IPS-15b (cell line): ENCODE results near the gene EMC6.

Experiments used
- H3K27me3 ChIP-seq: one replicate; pipeline ENCODE4 v1.6.1; 2013; ENCODE audit warnings: low read length; ENCODE audit not compliant: control insufficient read depth, insufficient read depth
- H3K36me3 ChIP-seq: one replicate; pipeline ENCODE4 v1.6.1; 2013; ENCODE audit warnings: low read length; ENCODE audit not compliant: control insufficient read depth, insufficient read depth
- H3K4me1 ChIP-seq: one replicate; pipeline ENCODE4 v1.6.1; 2013; ENCODE audit warnings: mild to moderate bottlenecking, low read length; ENCODE audit not compliant: control insufficient read depth, insufficient read depth
- H3K4me3 ChIP-seq: one replicate; pipeline ENCODE4 v1.5.1; 2013; ENCODE audit warnings: low read depth, low read length
- H3K9ac ChIP-seq: one replicate; pipeline ENCODE4 v1.6.1; 2013; ENCODE audit warnings: low read depth, mild to moderate bottlenecking, low read length
- H3K9me3 ChIP-seq: one replicate; pipeline ENCODE4 v1.6.1; 2013; ENCODE audit warnings: mild to moderate bottlenecking, low read length; ENCODE audit not compliant: control insufficient read depth, insufficient read depth

Gene EMC6

GRCh38 chr17:3672571-3672970 is 4.0 kb downstream of the EMC6 start:
- Histone ChIP-seq H3K9me3 (no peaks in the 10 kb centered on the region), H3K27me3 (no peaks in the 10 kb centered on the region), H3K4me3 (no peak overlapping the region), H3K9ac (no peak overlapping the region), H3K4me1 (peaks cover 2% of the 10 kb centered on the region), H3K36me3 (no peaks in the 10 kb centered on the region)

- H3K4me1 ChIP-seq, result peaks cover 2% of the 10 kb centered on the region
- H3K27me3 ChIP-seq, result no peaks in the 10 kb centered on the region
- no peak overlapping the region for H3K9ac ChIP-seq
- no peaks in the 10 kb centered on the region for H3K36me3 ChIP-seq
- H3K4me3 ChIP-seq, result no peak overlapping the region
- no peaks in the 10 kb centered on the region for H3K9me3 ChIP-seq
These were observed 7.3 kb downstream of the EMC6 start for GRCh38 chr17:3675886-3676285.

- H3K27me3 ChIP-seq, result no peaks in the 10 kb centered on the region
These were observed 9.6 kb downstream of the EMC6 start for GRCh38 chr17:3678095-3678820.

GRCh38 chr17:3678821-3679530 is 10.4 kb downstream of the EMC6 start:
- no peak overlapping the region for H3K9ac ChIP-seq
- H3K36me3 ChIP-seq, result no peaks in the 10 kb centered on the region
- no peaks in the 10 kb centered on the region for H3K9me3 ChIP-seq

More at GRCh38 chr17:3678095-3678820, 9.6 kb downstream of the EMC6 start:
- Histone ChIP-seq H3K4me1 (peaks cover 2% of the 10 kb centered on the region), H3K9me3 (no peaks in the 10 kb centered on the region), H3K4me3 (no peak overlapping the region), H3K9ac (no peak overlapping the region), H3K36me3 (no peaks in the 10 kb centered on the region)

GRCh38 chr17:3679531-3680126 is 11.0 kb downstream of the EMC6 start:
- H3K4me3 ChIP-seq, result no peak overlapping the region
- no peak overlapping the region for H3K9ac ChIP-seq
- H3K36me3 ChIP-seq, result no peaks in the 10 kb centered on the region
- H3K9me3 ChIP-seq, result no peaks in the 10 kb centered on the region
- H3K27me3 ChIP-seq, result no peaks in the 10 kb centered on the region
- H3K4me1 ChIP-seq, result no peaks in the 10 kb centered on the region

More at GRCh38 chr17:3678821-3679530, 10.4 kb downstream of the EMC6 start:
- no peaks in the 10 kb centered on the region for H3K27me3 ChIP-seq
- H3K4me1 ChIP-seq, result no peaks in the 10 kb centered on the region
- no peak overlapping the region for H3K4me3 ChIP-seq

GRCh38 chr17:3681057-3681456 is 12.4 kb downstream of the EMC6 start:
- no peak overlapping the region for H3K4me3 ChIP-seq
- H3K9me3 ChIP-seq, result no peaks in the 10 kb centered on the region
- H3K9ac ChIP-seq, result no peak overlapping the region

GRCh38 chr17:3681565-3681964 is 13.0 kb downstream of the EMC6 start:
- H3K4me1 ChIP-seq, result no peaks in the 10 kb centered on the region
- H3K4me3 ChIP-seq, result no peak overlapping the region
- H3K9me3 ChIP-seq, result no peaks in the 10 kb centered on the region
- no peak overlapping the region for H3K9ac ChIP-seq
- no peaks in the 10 kb centered on the region for H3K27me3 ChIP-seq
- no peaks in the 10 kb centered on the region for H3K36me3 ChIP-seq

More at GRCh38 chr17:3681057-3681456, 12.4 kb downstream of the EMC6 start:
- H3K27me3 ChIP-seq, result no peaks in the 10 kb centered on the region
- no peaks in the 10 kb centered on the region for H3K36me3 ChIP-seq
- no peaks in the 10 kb centered on the region for H3K4me1 ChIP-seq

GRCh38 chr17:3682033-3682432 is 13.4 kb downstream of the EMC6 start:
- no peak overlapping the region for H3K9ac ChIP-seq
- H3K36me3 ChIP-seq, result no peaks in the 10 kb centered on the region
- no peak overlapping the region for H3K4me3 ChIP-seq

GRCh38 chr17:3683054-3683511 is 14.5 kb downstream of the EMC6 start:
- no peaks in the 10 kb centered on the region for H3K27me3 ChIP-seq
- no peaks in the 10 kb centered on the region for H3K9me3 ChIP-seq
- no peaks in the 10 kb centered on the region for H3K36me3 ChIP-seq
- H3K9ac ChIP-seq, result no peak overlapping the region
- no peaks in the 10 kb centered on the region for H3K4me1 ChIP-seq
- H3K4me3 ChIP-seq, result peak overlapping the region; percentile 13

More at GRCh38 chr17:3682033-3682432, 13.4 kb downstream of the EMC6 start:
- no peaks in the 10 kb centered on the region for H3K27me3 ChIP-seq
- H3K4me1 ChIP-seq, result no peaks in the 10 kb centered on the region
- no peaks in the 10 kb centered on the region for H3K9me3 ChIP-seq

- no peaks in the 10 kb centered on the region for H3K4me1 ChIP-seq
- no peaks in the 10 kb centered on the region for H3K27me3 ChIP-seq
- H3K4me3 ChIP-seq, result no peak overlapping the region
- H3K9me3 ChIP-seq, result no peaks in the 10 kb centered on the region
- H3K36me3 ChIP-seq, result no peaks in the 10 kb centered on the region
- no peak overlapping the region for H3K9ac ChIP-seq
These were observed 16.6 kb downstream of the EMC6 start for GRCh38 chr17:3685174-3685573.

- Histone ChIP-seq H3K27me3 (no peaks in the 10 kb centered on the region), H3K36me3 (no peaks in the 10 kb centered on the region), H3K9me3 (no peaks in the 10 kb centered on the region), H3K9ac (no peak overlapping the region), H3K4me1 (no peaks in the 10 kb centered on the region), H3K4me3 (no peak overlapping the region)
These were observed 19.5 kb downstream of the EMC6 start for GRCh38 chr17:3688027-3688553.
